Heart left ventricle (tissue), 16 donors: Measurements from ENCODE around the gene LYG1. TPM values are rescaled to one million over a fixed set of nuclear protein-coding genes. Genes with fewer than 3 reads are reported as not detected.
A peak's percentile ranks its signal among the peaks of the same experiment; 100 is the strongest.
"Not testable (repeated sequence)": the region's sequence is repeated elsewhere in the genome, so short reads cannot be mapped to it uniquely, and the experiment has no call there.

Experiments used
- ATAC-seq, 4 donors: fragments of 200-7000 bp; cut with Tn5 transposase; one replicate each; pipeline ENCODE4 v1.9.1; 2020 to 2022; ENCODE audit warnings: moderate library complexity in 4 of 4, mild to moderate bottlenecking in 3 of 4, moderate number of reproducible peaks in 1 of 4
- DNase-seq, 5 donors: peaks; one replicate each; pipeline ENCODE4 v3.0.0-alpha.2; 2020
- H3K27ac ChIP-seq, 12 donors: fragments of 200-600 bp; sonication (generic) in 4 of 12; one replicate each; pipeline versions ENCODE4 v1.5.0 to v1.8.0; 2016 to 2022; ENCODE audit warnings: mild to moderate bottlenecking in 2 of 12
- H3K27me3 ChIP-seq, 9 donors: fragments of 200-600 bp; sonication (generic) in 2 of 9; one replicate each; pipeline versions ENCODE4 v1.5.1 to v1.8.0; 2016 to 2022; ENCODE audit warnings: mild to moderate bottlenecking in 3 of 9
- H3K36me3 ChIP-seq, 9 donors: fragments of 200-600 bp; sonication (generic) in 2 of 9; one replicate each; pipeline versions ENCODE4 v1.5.0 to v1.8.0; 2018 to 2022; ENCODE audit warnings: mild to moderate bottlenecking in 2 of 9
- H3K4me1 ChIP-seq, 12 donors: fragments of 200-600 bp; sonication (generic) in 4 of 12; one replicate each; pipeline versions ENCODE4 v1.5.0 to v1.8.0; 2016 to 2022; ENCODE audit warnings: mild to moderate bottlenecking in 3 of 12
- H3K4me3 ChIP-seq, 12 donors: fragments of 200-600 bp; sonication (generic) in 4 of 12; one replicate each; pipeline versions ENCODE4 v1.5.0 to v1.8.0; 2017 to 2022; ENCODE audit warnings: mild to moderate bottlenecking in 9 of 12, moderate library complexity in 4 of 12
- H3K9me3 ChIP-seq, 12 donors: fragments of 200-600 bp; sonication (generic) in 4 of 12; one replicate each; pipeline versions ENCODE4 v1.5.0 to v1.8.0; 2016 to 2022; ENCODE audit warnings: mild to moderate bottlenecking in 1 of 12
- POLR2A ChIP-seq, 2 donors: fragments of 450-650 bp; IDR thresholded peaks; one replicate each; pipeline ENCODE4 v1.6.1; 2017; ENCODE audit warnings: antibody characterized with exemption in 2 of 2, mild to moderate bottlenecking in 2 of 2, moderate library complexity in 2 of 2
- WGBS, 4 donors: extraction: QIAGEN DNeasy Blood & Tissue Kit in 2 of 4; methylation state at CpG; one replicate each; pipeline versions ENCODE4 v1.1.5 to v1.1.7; 2013 to 2018; 5-methylcytosine and 5-hydroxymethylcytosine counted together
- intact Hi-C, 10 donors: fragments of 100-400 bp; cut with DNase I; formaldehyde crosslinking; loops; one replicate each; pipeline versions ENCODE4 v1.11.1 to v1.14.2; 2022
- polyA plus RNA-seq, 2 donors: library from polyadenylated mRNA; stranded (reverse); fragments of 200-250 nt; gene quantifications; one replicate each; pipeline ENCODE4 v1.2.3, GENCODE V29; 2013
- total RNA-seq, 9 donors: library from RNA; depleted of rRNA in 2 of 9; stranded (reverse); fragments of >200 nt in 2 of 9; fragmentation: NEBNext Ultra II Directional in 3 of 9; extraction: Animal tissue kit (Norgen Biotek cat#: 25700) in 3 of 9; gene quantifications; one replicate each; pipeline versions ENCODE4 v1.1.0 to v1.2.4, GENCODE V29; 2016 to 2023
- TF ChIP-seq, protein P1 (sequence below), 12 donors: fragments of 200-600 bp; sonication (generic) in 4 of 12; IDR thresholded peaks; one replicate each; pipeline versions ENCODE4 v1.5.0 to v1.8.0; 2018 to 2022; ENCODE audit warnings: antibody characterized with exemption in 12 of 12, mild to moderate bottlenecking in 5 of 12
- donor health status: ischemic (EF 13 %, LVEDD 7.1; RV severe dilation, severe dysfunction).
- donor health status: healthy with polysubstance abuse.
- donor health status: DM: no; HTN: yes; CAD: no.
- donor health status: DM: no; HTN: no; CAD: no.
- donor health status: ischemic (EF 25% LVEDD 6.9; RV normal size, moderate dysfunction).
- donor health status: ischemic (EF 25% LVEDD 5.7; RV mildly dilated, moderate dysfunction).
- donor health status: healthy.
- donor health status: DM: yes; HTN: yes; CAD: no.
- donor health status: ischemic (EF 35%, LVEDD 5.7; RV mildly dilated, moderate dysfunction).
- donor health status: nonischemic (EF 11% LVEDD 7.7; RV severe dilation, severe dysfunction).
- donor health status: DM: yes; HTN: yes; CAD: no.
- donor health status: PGD.
- donor health status: ischemic (EF 29% LVEDD 5.4; RV normal size, mild dysfunction).
- donor health status: nonischemic (EF 23%, LVEDD 6.1; RV moderate dilation, normal function).

LYG1 gene
- total and polyA plus RNA-seq, 11 donors: 0.29 to 1.2 (median 0.57) TPM; not detected in 3

DNA sequence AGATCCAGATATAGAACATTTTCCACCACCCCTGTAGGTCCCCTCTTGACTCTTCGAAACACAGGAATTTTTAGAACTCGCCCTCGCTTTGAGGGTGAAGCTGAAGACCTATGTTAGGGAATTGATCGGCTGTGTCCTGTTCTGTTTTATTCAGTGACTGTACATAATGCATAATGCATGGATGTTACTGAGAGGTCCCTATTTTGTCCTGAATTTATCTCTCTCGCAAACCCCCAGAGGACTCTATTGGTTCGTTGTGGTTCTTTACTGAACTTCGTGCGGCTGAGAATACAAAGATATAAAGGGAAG, 35.8 kb upstream of the LYG1 start:
- H3K27ac ChIP-seq: peak overlapping the region; percentile 76 to 97 (median 92)
- peak in 2 of 4 donors; percentile 0 for ATAC-seq
- whole genome bisulfite sequencing, 4 donors: 0 to 2% (median 0%) methylated on average over 8 of the region's 8 CpGs
- DNase-seq: no peak
- no peaks in the 10 kb centered on the region for H3K9me3 ChIP-seq
- H3K36me3 ChIP-seq: peaks cover 0 to 21% (median 14%) of the 10 kb centered on the region in 9 donors
- no peaks in the 10 kb centered on the region for H3K27me3 ChIP-seq
- intact Hi-C loops: loop anchor here (1.0 to 10.0 kb wide), 10 partner anchors 66 to 182 kb away; partner anchors contain the start of genes REV1 (in 9 of the 10), MITD1 (in 8 of the 10), MRPL30 (in 8 of the 10) and LIPT1 (in 2 of the 10)
- TF ChIP-seq, protein P1, sequence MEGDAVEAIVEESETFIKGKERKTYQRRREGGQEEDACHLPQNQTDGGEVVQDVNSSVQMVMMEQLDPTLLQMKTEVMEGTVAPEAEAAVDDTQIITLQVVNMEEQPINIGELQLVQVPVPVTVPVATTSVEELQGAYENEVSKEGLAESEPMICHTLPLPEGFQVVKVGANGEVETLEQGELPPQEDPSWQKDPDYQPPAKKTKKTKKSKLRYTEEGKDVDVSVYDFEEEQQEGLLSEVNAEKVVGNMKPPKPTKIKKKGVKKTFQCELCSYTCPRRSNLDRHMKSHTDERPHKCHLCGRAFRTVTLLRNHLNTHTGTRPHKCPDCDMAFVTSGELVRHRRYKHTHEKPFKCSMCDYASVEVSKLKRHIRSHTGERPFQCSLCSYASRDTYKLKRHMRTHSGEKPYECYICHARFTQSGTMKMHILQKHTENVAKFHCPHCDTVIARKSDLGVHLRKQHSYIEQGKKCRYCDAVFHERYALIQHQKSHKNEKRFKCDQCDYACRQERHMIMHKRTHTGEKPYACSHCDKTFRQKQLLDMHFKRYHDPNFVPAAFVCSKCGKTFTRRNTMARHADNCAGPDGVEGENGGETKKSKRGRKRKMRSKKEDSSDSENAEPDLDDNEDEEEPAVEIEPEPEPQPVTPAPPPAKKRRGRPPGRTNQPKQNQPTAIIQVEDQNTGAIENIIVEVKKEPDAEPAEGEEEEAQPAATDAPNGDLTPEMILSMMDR (IDR thresholded peaks at IDR 0.05): no peak
- TF ChIP-seq POLR2A (IDR thresholded peaks at IDR 0.05): no peak
- H3K4me3 ChIP-seq: peak overlapping the region; percentile 8 to 96 (median 82)
- H3K4me1 ChIP-seq: peaks cover 3 to 61% (median 36%) of the 10 kb centered on the region in 12 donors

DNA sequence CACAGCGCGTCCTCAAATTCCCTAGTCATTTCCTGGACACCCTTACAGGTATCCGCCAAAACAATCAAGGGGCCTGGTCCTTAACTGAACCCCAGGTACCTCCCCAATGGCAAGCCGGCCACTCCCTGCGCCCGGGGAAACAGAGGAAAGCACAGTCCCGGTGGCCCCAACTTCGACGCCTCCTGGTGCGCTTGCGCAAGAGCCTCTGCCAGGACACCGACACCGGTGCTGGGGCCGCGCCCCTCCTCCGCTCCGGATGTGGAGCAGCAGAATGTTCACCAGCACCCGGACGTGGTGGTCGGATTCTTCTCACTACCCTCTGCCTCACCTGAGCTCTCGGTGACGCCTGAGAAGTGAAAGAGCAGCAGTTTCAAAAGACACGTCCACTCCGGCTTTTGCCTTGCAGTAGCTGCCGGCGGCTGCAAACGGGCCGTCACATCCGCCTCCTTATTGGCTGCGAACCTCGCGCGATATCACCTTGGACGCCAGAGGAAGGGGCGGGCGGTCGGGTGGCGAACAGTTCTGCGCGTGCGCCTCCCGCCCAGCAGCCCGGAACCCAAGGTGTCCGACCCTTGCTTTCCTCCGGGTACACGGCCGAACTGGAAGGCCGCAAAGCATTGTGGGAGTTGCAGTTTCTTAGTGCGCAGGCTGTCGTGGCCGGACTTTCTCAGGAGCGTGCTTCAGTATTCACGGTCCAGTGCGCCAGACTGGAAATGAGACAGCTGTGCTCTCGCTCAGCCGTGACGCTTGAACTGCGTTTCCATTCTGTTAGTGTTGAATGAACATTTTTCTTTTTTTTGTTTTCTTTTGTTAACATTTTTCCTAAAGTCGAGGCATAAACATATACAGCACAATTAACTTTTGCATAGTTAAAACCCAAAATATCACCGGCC, 35.2 kb upstream of the LYG1 start, which contains the start of gene TXNDC9:
TSS of gene TXNDC9 (minus strand) at position 423 of the 893 bp plus-strand sequence. CDS start 3,123 bp downstream, outside the sequence.
- intact Hi-C loops: loop anchor here (1.0 to 10.0 kb wide), 10 partner anchors 66 to 181 kb away; partner anchors contain the start of genes MITD1 (in 8 of the 10), MRPL30 (in 8 of the 10), REV1 (in 7 of the 10) and LIPT1 (in 2 of the 10)
- peak; percentile 91 to 96 (median 94) for ATAC-seq
- TF ChIP-seq, protein P1 (IDR thresholded peaks at IDR 0.05): no peak
- TF ChIP-seq POLR2A (IDR thresholded peaks at IDR 0.05): peak in 1 of 2 donors; percentile 82
- Histone ChIP-seq H3K27ac (peak within 1 kb of the TSS; percentile 76 to 97 (median 92)), H3K27me3 (no peaks in the 10 kb centered on the region), H3K4me1 (peaks cover 3 to 57% (median 36%) of the 10 kb centered on the region in 12 donors), H3K4me3 (peak within 1 kb of the TSS; percentile 48 to 96 (median 82)), H3K9me3 (no peaks in the 10 kb centered on the region), H3K36me3 (peaks cover 0 to 27% (median 20%) of the 10 kb centered on the region in 9 donors)
- peak; percentile 99 for DNase-seq
- 0 to 1% (median 0%) methylated on average over 28 to 60 of the region's 60 CpGs for WGBS, 4 donors

DNA sequence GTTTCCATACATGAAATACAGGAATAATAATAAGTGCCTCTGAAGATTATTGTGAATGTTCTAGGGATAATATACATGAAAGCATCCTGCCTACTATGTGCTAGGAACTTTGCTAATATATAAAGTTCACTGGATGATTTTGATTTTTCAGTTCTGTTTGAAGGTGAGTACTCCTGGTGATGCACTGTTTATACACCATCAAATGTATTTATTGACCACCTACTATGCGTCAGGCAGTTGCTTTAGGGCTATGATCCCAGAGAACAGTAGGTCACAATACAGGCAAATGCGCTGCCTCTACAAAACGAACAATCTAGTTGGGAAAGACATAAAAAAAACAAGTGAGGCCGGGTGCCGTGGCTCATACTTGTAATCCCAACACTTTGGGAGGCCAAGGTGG, 24.4 kb upstream of the LYG1 start:
- DNase-seq: no peak
- no peak for ATAC-seq
- WGBS, 4 donors: 93 to 96% (median 94%) methylated on average over 5 of the region's 5 CpGs
- H3K36me3 ChIP-seq: peaks cover 0 to 99% (median 98%) of the 10 kb centered on the region in 9 donors
- H3K4me1 ChIP-seq: no peaks in the 10 kb centered on the region
- H3K9me3 ChIP-seq: no peaks in the 10 kb centered on the region
- no peaks in the 10 kb centered on the region for H3K27me3 ChIP-seq
- H3K27ac ChIP-seq: no peak overlapping the region
- H3K4me3 ChIP-seq: no peak overlapping the region
- TF ChIP-seq, protein P1 (IDR thresholded peaks at IDR 0.05): no peak
- intact Hi-C loops: loop anchor here in 1 of 10 donors (10.0 kb wide), 1 partner anchor 131 kb away; no protein-coding TSS in a partner anchor

- intact Hi-C loops, H3K27me3 ChIP-seq, DNase-seq, H3K4me3 ChIP-seq, H3K27ac ChIP-seq, ATAC-seq, H3K4me1 ChIP-seq, H3K9me3 ChIP-seq: not testable (repeated sequence)
- H3K36me3 ChIP-seq: peaks cover 0 to 62% (median 57%) of the 10 kb centered on the region in 9 donors
- WGBS, 4 donors: 92 to 100% (median 98%) methylated on average over 7 of the region's 7 CpGs
These were observed 16.8 kb upstream of the LYG1 start for GRCh38 chr2:99317873-99318200.
